Measurements from ENCODE around the gene C14orf39. TPM values are rescaled to one million over a fixed set of nuclear protein-coding genes. Genes with fewer than 3 reads are reported as not detected.

Gene C14orf39
- total RNA-seq, 4 donors from 2014 or later = 0.33 to 3.7 (median 1.9) TPM

DNA sequence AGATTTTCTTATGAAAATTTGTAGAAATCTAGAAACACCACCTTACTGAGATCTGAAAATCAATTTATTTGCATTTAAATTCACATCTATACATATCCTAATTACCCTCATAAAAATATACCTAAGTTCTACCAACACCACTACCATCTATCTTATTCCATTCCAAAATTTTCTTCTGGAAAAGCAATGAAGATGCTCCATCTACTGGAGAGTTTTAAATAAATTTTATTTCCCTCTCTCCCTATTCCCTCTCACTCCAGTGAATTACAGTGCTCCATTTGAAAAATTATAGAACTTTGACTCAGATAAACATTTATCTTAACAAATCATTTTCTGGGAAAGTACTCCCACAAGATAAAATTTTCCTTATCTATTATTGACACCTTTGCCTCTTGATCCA is 2.3 kb upstream of the C14orf39 start:
- TF ChIP-seq, protein P1, sequence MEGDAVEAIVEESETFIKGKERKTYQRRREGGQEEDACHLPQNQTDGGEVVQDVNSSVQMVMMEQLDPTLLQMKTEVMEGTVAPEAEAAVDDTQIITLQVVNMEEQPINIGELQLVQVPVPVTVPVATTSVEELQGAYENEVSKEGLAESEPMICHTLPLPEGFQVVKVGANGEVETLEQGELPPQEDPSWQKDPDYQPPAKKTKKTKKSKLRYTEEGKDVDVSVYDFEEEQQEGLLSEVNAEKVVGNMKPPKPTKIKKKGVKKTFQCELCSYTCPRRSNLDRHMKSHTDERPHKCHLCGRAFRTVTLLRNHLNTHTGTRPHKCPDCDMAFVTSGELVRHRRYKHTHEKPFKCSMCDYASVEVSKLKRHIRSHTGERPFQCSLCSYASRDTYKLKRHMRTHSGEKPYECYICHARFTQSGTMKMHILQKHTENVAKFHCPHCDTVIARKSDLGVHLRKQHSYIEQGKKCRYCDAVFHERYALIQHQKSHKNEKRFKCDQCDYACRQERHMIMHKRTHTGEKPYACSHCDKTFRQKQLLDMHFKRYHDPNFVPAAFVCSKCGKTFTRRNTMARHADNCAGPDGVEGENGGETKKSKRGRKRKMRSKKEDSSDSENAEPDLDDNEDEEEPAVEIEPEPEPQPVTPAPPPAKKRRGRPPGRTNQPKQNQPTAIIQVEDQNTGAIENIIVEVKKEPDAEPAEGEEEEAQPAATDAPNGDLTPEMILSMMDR (IDR thresholded peaks at IDR 0.05; ENCODE audit: low read depth) = no peak

DNA sequence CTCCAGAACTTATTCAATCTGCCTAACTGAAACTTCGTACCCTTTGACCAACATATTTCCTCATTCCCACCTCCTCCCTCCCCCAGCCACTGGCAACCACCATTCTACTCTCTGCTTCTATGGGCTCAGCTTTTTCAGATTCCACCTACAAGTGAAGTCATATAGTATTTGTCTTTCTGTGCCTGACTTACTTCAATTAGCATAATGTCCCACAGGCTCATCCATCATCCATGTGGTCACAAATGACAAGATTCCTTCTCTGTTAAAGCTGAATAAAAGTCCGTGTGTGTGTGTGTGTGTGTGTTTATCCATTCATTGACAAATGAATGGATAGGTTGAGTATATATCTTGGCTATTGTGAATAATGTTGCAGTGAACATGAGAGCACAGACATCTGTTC is 1.3 kb upstream of the C14orf39 start:
- TF ChIP-seq, protein P1 (IDR thresholded peaks at IDR 0.05; ENCODE audit: low read depth) = no peak

DNA sequence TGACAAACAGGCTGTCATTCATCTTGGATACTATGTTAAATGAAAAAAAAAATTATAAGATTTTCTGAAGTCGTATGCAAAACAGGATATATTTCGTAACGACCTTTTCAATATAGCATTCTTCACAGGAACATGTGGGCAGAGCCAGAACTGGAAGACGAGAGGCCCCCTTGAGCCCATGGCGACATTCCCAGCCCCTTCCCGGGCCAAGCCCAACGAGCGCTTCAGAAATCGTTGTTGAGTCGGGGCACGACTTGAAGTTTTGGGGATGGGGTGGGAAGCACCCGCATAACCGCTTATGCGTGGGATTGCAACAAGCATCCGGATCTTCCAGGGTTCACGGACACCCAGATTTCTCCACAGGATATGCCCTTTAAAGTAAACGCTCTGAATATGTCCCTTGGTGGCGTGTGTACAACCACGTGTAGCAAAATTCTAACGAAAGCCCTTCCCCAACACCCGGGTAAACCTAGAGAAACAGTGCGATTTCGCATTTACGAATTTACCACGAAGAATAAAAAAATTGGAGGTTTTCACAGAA is 736 bp downstream of the C14orf39 start:
- TF ChIP-seq, protein P1 (IDR thresholded peaks at IDR 0.05; ENCODE audit: low read depth) = no peak

GRCh38 chr14:60482743-60483142 is 3.1 kb downstream of the C14orf39 start:
- TF ChIP-seq, protein P1 (IDR thresholded peaks at IDR 0.05; ENCODE audit: low read depth) = no peak

GRCh38 chr14:60455875-60456274 is 30.0 kb downstream of the C14orf39 start:
- TF ChIP-seq, protein P1 (IDR thresholded peaks at IDR 0.05; ENCODE audit: low read depth) = no peak

DNA sequence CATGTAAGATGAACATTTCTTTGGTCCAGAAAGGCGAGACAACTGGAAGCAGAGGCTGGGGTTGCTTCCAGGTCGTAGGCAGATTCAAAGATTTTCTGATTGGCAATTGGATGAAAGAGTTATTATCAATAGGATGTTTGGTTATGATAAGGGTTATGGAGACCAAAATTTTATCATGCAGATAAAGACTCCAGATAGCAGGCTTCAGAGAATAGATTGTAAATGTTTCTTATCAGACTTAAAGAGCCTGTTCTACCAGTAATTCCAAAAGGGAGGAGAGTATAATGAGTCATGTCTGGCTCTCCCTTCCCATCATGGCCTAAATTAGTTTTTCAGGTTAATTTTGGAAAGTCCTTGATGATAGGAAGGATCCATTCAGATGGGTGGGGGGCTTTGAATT is 55.6 kb downstream of the C14orf39 start:
- TF ChIP-seq, protein P1 (IDR thresholded peaks at IDR 0.05; ENCODE audit: low read depth) = no peak

GRCh38 chr14:60420050-60420449 is 65.8 kb downstream of the C14orf39 start:
- TF ChIP-seq, protein P1 (IDR thresholded peaks at IDR 0.05; ENCODE audit: low read depth) = no peak

Measured in subcutaneous adipose tissue (tissue), 4 donors.